GM12873 (cell line): Measurements from ENCODE around the gene SKIC8.

Source experiments
- CTCF ChIP-seq: IDR thresholded peaks from 2 replicates; pipeline ENCODE4 v1.5.1; 2012; ENCODE audit warnings: low read depth, mild to moderate bottlenecking, moderate library complexity, low read length, control low read depth; ENCODE audit not compliant: insufficient read depth; ENCODE audit errors: missing control alignments

Gene SKIC8

GRCh38 chr15:78320183-78320582 lies 20.8 kb upstream of the SKIC8 start:
- no peak for TF ChIP-seq CTCF

- TF ChIP-seq CTCF, result no peak
Measured at GRCh38 chr15:78319588-78319987, 20.2 kb upstream of the SKIC8 start.

- peak; percentile 22 for TF ChIP-seq CTCF
Measured at GRCh38 chr15:78317145-78317836, 17.9 kb upstream of the SKIC8 start.

- TF ChIP-seq CTCF, result no peak
Measured at GRCh38 chr15:78316283-78317083, 17.1 kb upstream of the SKIC8 start.

- TF ChIP-seq CTCF, result peak; percentile 49
Measured at GRCh38 chr15:78315686-78316282, 16.4 kb upstream of the SKIC8 start.

- no peak for TF ChIP-seq CTCF
Measured at GRCh38 chr15:78314181-78314581, 14.8 kb upstream of the SKIC8 start.

GRCh38 chr15:78313383-78313782 lies 14.0 kb upstream of the SKIC8 start:
- TF ChIP-seq CTCF, result no peak
